ENCODE data around the gene KATNA1.
"Not testable (repeated sequence)": the region's sequence is repeated elsewhere in the genome, so short reads cannot be mapped to it uniquely, and the experiment has no call there.

DNA sequence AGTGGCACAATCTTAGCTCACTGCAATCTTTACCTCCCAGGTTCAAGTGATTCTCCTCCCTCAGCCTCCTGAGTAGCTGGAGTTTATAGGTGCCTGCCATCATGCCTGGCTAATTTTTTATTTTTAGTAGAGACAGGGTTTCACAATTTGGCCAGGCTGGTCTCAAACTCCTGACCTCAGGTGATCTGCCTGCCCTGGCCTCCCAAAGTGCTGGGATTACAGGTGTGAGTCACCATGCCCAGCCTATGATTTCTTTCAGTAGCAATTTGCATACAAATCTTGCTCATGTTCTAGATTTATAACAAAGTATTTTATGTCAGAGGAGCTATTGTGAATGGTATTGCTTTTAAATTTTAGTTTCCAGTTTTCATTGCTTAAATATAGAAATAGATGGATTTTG lies 23.8 kb upstream of the KATNA1 start:
- TF ChIP-seq FOS (IDR thresholded peaks at IDR 0.05; ENCODE audit: borderline replicate concordance, insufficient read depth, low read length); POLR2A (IDR thresholded peaks at IDR 0.05; ENCODE audit: low read depth, low read length); POLR2AphosphoS5 (IDR thresholded peaks at IDR 0.05; ENCODE audit: insufficient read depth, low read depth, low read length); MYC (IDR thresholded peaks at IDR 0.05; ENCODE audit: low read depth, low read length); EZH2 (IDR thresholded peaks at IDR 0.05; ENCODE audit: borderline replicate concordance, low read depth, low read length, severe bottlenecking); GATA2 (IDR thresholded peaks at IDR 0.05; ENCODE audit: insufficient read depth, insufficient read length, low read depth, low read length); JUN (IDR thresholded peaks at IDR 0.05; ENCODE audit: borderline replicate concordance, insufficient read depth, insufficient read length, low read depth): not testable (repeated sequence)
- TF ChIP-seq, protein P1, sequence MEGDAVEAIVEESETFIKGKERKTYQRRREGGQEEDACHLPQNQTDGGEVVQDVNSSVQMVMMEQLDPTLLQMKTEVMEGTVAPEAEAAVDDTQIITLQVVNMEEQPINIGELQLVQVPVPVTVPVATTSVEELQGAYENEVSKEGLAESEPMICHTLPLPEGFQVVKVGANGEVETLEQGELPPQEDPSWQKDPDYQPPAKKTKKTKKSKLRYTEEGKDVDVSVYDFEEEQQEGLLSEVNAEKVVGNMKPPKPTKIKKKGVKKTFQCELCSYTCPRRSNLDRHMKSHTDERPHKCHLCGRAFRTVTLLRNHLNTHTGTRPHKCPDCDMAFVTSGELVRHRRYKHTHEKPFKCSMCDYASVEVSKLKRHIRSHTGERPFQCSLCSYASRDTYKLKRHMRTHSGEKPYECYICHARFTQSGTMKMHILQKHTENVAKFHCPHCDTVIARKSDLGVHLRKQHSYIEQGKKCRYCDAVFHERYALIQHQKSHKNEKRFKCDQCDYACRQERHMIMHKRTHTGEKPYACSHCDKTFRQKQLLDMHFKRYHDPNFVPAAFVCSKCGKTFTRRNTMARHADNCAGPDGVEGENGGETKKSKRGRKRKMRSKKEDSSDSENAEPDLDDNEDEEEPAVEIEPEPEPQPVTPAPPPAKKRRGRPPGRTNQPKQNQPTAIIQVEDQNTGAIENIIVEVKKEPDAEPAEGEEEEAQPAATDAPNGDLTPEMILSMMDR (IDR thresholded peaks at IDR 0.05; ENCODE audit: extremely low read depth in 1 of 2, insufficient read depth in 1 of 2, low read depth in 1 of 2, low read length in 2 of 2): not testable (repeated sequence)
- TF ChIP-seq, protein P2, sequence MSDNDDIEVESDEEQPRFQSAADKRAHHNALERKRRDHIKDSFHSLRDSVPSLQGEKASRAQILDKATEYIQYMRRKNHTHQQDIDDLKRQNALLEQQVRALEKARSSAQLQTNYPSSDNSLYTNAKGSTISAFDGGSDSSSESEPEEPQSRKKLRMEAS (IDR thresholded peaks at IDR 0.05; ENCODE audit: insufficient read depth, insufficient read length): not testable (repeated sequence)

Measured in endothelial cell of umbilical vein (primary cell).